Measurements from ENCODE around the gene HSD17B8.

HSD17B8 gene

DNA sequence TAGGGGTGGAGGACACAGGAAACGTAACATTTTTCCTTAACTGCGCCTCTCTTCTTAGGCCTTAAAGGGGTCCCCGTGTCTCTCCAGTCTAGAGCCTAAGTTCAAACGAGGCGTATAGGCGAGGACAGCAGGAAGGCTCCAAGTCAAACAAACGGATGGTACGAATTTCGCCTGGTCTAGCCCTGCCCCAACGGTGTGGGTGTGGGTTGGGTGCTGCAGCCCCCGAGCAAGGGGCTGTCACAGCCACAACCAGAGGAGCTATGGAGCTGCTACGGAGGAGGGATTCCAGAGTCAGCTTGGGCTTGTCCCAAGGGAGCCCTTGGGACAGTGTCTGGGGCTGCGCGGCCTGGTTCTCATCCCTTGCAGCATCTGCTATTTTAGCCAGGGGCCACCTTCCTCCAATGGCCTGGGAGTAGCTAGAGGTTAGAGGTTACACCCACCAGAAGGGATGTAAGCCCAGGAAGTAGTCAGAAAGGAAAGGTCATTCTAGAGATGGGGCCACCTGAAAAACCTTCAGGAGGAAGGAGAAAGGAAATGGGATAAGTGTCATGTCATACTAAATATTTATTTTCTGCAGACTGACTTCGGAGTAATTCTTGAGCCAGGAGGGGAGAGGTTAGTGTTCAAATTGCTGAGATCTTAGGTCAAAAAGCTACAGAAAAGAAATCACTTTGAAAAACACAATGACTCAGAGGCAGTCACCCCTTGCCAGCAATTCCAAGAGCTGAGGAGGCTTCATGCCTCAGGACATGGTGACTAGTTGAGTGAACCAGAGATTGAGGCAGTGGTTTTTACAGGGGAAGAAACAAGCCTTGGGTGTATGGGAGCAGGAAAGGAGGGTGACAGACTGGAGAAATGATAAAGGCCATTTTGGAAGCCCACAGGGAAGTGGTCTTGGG is 45.5 kb downstream of the HSD17B8 start:
- TF ChIP-seq, protein P1, sequence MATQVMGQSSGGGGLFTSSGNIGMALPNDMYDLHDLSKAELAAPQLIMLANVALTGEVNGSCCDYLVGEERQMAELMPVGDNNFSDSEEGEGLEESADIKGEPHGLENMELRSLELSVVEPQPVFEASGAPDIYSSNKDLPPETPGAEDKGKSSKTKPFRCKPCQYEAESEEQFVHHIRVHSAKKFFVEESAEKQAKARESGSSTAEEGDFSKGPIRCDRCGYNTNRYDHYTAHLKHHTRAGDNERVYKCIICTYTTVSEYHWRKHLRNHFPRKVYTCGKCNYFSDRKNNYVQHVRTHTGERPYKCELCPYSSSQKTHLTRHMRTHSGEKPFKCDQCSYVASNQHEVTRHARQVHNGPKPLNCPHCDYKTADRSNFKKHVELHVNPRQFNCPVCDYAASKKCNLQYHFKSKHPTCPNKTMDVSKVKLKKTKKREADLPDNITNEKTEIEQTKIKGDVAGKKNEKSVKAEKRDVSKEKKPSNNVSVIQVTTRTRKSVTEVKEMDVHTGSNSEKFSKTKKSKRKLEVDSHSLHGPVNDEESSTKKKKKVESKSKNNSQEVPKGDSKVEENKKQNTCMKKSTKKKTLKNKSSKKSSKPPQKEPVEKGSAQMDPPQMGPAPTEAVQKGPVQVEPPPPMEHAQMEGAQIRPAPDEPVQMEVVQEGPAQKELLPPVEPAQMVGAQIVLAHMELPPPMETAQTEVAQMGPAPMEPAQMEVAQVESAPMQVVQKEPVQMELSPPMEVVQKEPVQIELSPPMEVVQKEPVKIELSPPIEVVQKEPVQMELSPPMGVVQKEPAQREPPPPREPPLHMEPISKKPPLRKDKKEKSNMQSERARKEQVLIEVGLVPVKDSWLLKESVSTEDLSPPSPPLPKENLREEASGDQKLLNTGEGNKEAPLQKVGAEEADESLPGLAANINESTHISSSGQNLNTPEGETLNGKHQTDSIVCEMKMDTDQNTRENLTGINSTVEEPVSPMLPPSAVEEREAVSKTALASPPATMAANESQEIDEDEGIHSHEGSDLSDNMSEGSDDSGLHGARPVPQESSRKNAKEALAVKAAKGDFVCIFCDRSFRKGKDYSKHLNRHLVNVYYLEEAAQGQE (IDR thresholded peaks at IDR 0.05; ENCODE audit: insufficient read depth in 1 of 2, low read depth in 2 of 2, low read length in 2 of 2), result no peak
- TF ChIP-seq FOXP2 (optimal IDR thresholded peaks at IDR 0.05; ENCODE audit: borderline replicate concordance, extremely low read depth, extremely low read length, insufficient read depth) (no peak), SIN3A (IDR thresholded peaks at IDR 0.05; ENCODE audit: borderline replicate concordance, insufficient read depth, low read length) (no peak), TAF1 (IDR thresholded peaks at IDR 0.05; ENCODE audit: borderline replicate concordance, insufficient read depth, low read length) (no peak), POLR2AphosphoS5 (IDR thresholded peaks at IDR 0.05; ENCODE audit: low read depth, low read length) (no peak)

DNA sequence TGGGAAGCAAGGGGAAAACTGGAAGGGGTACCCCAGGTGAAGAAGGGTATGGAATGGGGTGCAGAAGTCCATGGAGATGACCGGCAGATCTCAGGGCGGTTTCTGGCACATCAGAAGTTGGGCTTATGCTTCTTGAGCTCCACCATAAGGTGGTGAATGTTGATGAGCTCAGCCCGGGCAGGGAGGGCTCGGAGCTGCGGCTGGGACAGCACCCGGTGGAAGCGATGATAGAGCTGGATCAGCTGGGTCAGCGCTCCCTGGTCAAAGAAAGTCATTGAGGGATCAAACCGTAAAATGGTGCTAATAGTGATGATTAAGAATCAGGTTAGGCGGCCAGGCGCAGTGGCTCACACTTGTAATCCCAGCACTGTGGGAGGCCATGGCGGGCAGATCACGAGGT is 46.3 kb downstream of the HSD17B8 start:
- no peak for TF ChIP-seq TAF1 (IDR thresholded peaks at IDR 0.05; ENCODE audit: borderline replicate concordance, insufficient read depth, low read length)

DNA sequence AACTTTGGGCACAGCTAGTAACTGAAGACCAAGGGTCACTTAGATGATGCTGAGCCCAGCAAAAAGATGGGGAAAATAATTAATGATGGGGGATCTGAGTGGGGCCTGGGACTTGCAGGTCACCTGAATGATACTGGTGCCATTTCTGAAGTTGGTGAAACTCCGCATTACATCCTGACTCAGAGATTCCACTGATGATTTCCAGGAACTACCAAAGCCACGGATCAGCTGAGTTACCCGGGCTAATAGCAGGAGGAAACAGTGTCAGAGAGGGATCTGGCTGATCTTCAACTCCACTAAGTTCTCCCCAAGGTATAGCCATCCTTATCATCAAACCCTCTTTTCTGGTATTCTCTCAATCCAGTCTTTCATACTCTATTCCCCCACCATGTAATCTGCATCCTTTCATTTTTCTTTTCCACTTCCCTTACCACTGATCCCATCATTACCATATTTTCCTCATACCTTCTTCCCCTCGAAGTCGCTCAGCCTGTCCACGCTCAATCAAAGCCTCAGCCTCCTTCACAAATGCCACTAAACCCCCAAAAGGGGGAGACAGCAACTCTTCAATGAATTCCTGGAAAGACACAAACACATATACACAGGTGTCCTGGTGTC is 47.0 kb downstream of the HSD17B8 start:
- TF ChIP-seq TAF1 (IDR thresholded peaks at IDR 0.05; ENCODE audit: borderline replicate concordance, insufficient read depth, low read length) (no peak), POLR2AphosphoS5 (IDR thresholded peaks at IDR 0.05; ENCODE audit: low read depth, low read length) (no peak), SIN3A (IDR thresholded peaks at IDR 0.05; ENCODE audit: borderline replicate concordance, insufficient read depth, low read length) (no peak), FOXP2 (optimal IDR thresholded peaks at IDR 0.05; ENCODE audit: borderline replicate concordance, extremely low read depth, extremely low read length, insufficient read depth) (no peak)
- TF ChIP-seq, protein P1 (IDR thresholded peaks at IDR 0.05; ENCODE audit: insufficient read depth in 1 of 2, low read depth in 2 of 2, low read length in 2 of 2), result no peak

DNA sequence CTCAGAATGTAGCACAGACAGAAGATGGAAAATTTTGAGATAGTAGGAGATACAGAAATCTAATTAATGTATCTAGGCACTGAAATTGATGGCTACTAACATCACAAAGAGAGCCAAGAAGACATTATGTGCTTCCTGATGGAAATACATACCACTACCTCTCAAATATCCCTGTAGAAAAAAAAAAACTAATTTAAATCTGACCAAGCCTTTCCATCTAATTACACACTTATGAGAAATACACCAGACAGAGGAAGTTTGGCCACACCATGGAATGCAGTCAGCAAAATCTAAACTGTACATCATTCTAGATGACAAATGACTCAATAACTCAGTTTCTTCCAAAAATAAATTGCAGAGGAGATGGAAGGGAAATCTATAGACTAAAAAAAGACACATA is 48.3 kb downstream of the HSD17B8 start:
- TF ChIP-seq, protein P1 (IDR thresholded peaks at IDR 0.05; ENCODE audit: insufficient read depth in 1 of 2, low read depth in 2 of 2, low read length in 2 of 2), result no peak

DNA sequence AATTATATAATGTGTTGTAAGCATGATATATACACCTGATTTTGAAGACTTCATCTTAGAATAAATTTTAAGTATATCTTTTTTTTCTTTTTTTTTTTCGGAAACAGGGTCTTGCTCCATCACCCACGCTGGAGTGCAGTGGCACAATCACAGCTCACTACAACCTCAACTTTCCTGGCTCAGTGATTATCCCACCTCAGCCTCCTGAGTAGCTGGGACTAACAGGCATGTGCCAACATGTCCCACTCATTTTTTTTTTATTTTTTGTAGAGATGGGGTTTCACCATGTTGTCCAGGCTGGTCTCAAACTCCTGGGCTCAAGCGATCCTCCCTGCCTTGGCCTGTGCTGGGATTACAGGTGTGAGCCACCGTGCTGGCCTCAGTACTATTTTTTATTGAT is 50.1 kb downstream of the HSD17B8 start:
- TF ChIP-seq SIN3A (IDR thresholded peaks at IDR 0.05; ENCODE audit: borderline replicate concordance, insufficient read depth, low read length), result no peak
- TF ChIP-seq POLR2AphosphoS5 (IDR thresholded peaks at IDR 0.05; ENCODE audit: low read depth, low read length), result no peak
- no peak for TF ChIP-seq FOXP2 (optimal IDR thresholded peaks at IDR 0.05; ENCODE audit: borderline replicate concordance, extremely low read depth, extremely low read length, insufficient read depth)
- TF ChIP-seq, protein P1 (IDR thresholded peaks at IDR 0.05; ENCODE audit: insufficient read depth in 1 of 2, low read depth in 2 of 2, low read length in 2 of 2), result no peak
- TF ChIP-seq TAF1 (IDR thresholded peaks at IDR 0.05; ENCODE audit: borderline replicate concordance, insufficient read depth, low read length), result no peak
